HG02571 (cell line): ENCODE measurements around the gene WSCD2.

ENCODE experiments used
- ATAC-seq: cut with Tn5 transposase; IDR thresholded peaks from one replicate; pipeline ENCODE4 v1.9.1; 2021; ENCODE audit warnings: mild to moderate bottlenecking, moderate library complexity; ENCODE audit not compliant: unreplicated experiment

The WSCD2 gene

DNA sequence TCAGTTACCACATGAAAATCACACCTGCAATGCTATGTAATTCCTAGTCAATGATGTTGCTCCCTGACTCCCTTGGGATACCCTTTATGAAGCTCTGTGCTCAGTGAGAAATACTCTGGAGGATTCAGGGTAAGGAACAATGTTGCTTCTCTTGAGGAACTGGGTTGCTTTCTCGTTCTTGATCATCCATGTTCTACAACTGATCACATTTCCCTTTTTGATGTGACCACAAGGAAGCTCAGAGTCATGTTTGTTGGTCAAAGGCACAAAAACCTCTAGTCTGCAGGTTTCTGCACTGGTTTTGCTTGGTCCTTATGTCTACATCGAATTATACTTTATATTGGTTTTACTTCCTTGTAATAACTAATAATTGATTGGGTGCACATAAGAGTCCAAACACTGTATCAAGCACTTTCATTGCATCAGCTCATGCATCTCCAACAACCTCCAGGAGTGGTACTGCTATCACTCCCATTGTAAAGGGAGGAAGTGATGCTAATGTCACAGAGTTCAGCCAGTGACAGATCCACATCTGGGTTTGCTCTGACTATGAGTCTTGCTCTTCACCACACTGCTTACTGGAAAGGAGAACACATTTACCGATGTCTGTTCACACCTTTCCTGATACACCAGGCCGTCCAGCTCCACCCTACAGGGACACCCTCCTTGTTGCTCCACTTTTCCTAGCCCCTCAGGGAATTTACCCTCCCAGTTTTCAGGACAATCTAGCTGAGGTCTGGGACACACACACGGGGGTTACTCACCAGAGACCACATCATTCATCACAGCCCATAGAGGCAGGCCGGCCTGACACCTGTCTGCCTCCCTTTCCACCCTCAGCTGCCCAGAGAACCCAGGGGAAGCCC is 169.0 kb downstream of the WSCD2 start:
- ATAC-seq = no peak

DNA sequence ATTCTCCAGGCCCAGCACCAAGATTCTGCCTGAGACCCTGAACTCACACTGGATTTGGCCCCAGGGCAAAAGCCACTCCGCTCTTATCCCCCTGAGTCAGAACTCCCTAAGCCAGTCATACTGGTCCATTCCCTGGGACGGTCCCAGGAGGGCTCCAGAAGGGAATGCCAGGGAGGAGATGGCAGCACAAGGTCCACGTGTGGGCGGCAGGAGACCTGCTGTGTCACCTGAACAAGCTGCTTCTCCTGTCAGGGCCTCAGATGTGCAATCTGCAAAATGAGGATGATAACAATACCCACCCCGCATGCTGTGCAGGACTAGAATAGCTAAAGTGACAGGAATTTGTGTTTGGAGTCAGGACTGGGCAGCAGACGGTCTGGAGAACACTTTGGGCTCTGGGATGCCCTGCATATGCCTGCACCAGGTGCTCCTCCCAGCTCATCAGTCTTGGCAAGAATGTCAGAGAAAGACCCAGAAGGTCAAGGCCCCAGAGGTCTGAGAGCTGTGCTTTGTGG is 169.7 kb downstream of the WSCD2 start:
- no peak for ATAC-seq

- ATAC-seq = no peak
Measured at GRCh38 chr12:108299516-108299915, 170.4 kb downstream of the WSCD2 start.
